Astrocyte (in vitro differentiated cells and primary cell): ENCODE measurements around the gene RCOR1.

Source experiments
- EZH2 ChIP-seq: IDR thresholded peaks from 2 replicates; pipeline ENCODE4 v1.6.1; 2012; ENCODE audit warnings: mild to moderate bottlenecking, low read length, inconsistent platforms; ENCODE audit not compliant: insufficient read depth
- TF ChIP-seq, protein P1 (sequence below): IDR thresholded peaks from 2 replicates; pipeline ENCODE4 v1.5.1; 2011; ENCODE audit warnings: low read depth, mild to moderate bottlenecking, inconsistent platforms, low read length, moderate library complexity; ENCODE audit not compliant: insufficient read depth

DNA sequence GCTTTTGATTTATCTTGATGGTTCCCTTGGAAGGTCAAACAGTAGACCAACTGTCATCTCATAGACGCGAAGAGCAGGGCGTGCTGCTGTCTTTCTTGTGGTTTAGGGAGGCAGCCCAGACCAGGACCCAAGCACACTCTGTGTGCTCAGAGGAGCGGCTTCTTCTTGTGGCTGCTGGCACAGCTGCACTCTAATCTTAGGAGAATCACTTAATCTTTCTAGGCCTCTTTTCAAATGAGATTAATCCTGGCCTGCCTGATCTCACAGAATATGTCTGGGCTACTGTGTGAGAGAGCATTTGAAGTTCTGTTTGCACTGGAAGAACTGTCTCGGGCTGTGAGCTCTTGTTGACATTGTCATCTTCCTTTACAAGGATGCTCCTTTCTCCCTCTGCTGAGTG is 124.8 kb downstream of the RCOR1 start:
- TF ChIP-seq, protein P1, sequence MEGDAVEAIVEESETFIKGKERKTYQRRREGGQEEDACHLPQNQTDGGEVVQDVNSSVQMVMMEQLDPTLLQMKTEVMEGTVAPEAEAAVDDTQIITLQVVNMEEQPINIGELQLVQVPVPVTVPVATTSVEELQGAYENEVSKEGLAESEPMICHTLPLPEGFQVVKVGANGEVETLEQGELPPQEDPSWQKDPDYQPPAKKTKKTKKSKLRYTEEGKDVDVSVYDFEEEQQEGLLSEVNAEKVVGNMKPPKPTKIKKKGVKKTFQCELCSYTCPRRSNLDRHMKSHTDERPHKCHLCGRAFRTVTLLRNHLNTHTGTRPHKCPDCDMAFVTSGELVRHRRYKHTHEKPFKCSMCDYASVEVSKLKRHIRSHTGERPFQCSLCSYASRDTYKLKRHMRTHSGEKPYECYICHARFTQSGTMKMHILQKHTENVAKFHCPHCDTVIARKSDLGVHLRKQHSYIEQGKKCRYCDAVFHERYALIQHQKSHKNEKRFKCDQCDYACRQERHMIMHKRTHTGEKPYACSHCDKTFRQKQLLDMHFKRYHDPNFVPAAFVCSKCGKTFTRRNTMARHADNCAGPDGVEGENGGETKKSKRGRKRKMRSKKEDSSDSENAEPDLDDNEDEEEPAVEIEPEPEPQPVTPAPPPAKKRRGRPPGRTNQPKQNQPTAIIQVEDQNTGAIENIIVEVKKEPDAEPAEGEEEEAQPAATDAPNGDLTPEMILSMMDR: no peak
- TF ChIP-seq EZH2: no peak
